HCT116 (cell line): ENCODE measurements around the gene PHGDH.

Source experiments
- CTCF ChIP-seq, 3 experiments: fragments of 200-600 bp in 1 of 3; sonication (generic) in 1 of 3; IDR thresholded peaks in 2 of 3; conservative IDR thresholded peaks in 1 of 3; 2 replicates each; pipeline ENCODE4 v1.5.1; 2012 to 2017; ENCODE audit warnings: low read depth in 2 of 3, low read length in 2 of 3, antibody characterized with exemption in 1 of 3, borderline replicate concordance in 1 of 3, control low read depth in 1 of 3, mild to moderate bottlenecking in 1 of 3, mixed read lengths in 1 of 3, mixed run types in 1 of 3, moderate library complexity in 1 of 3; ENCODE audit not compliant: insufficient read depth in 1 of 3
- JUND ChIP-seq: IDR thresholded peaks from 2 replicates; pipeline ENCODE4 v1.6.1; 2012
- POLR2A ChIP-seq: IDR thresholded peaks from 2 replicates; pipeline ENCODE4 v1.7.0; 2011; ENCODE audit warnings: borderline replicate concordance; ENCODE audit not compliant: insufficient read depth, insufficient read length; ENCODE audit errors: extremely low read depth
- POLR2AphosphoS5 ChIP-seq: IDR thresholded peaks from 2 replicates; pipeline ENCODE4 v1.6.1; 2011; ENCODE audit warnings: mild to moderate bottlenecking, low read depth, low read length, moderate library complexity
- TCF7L2 ChIP-seq: IDR thresholded peaks from 2 replicates; pipeline ENCODE4 v1.7.0; 2011; ENCODE audit warnings: borderline replicate concordance, inconsistent platforms; ENCODE audit not compliant: insufficient read depth, insufficient read length; ENCODE audit errors: extremely low read depth

GRCh38 chr1:119743308-119743707 lies 31.6 kb downstream of the PHGDH start:
- TF ChIP-seq CTCF (IDR thresholded peaks at IDR 0.05 in 2 of 3, conservative IDR thresholded peaks at IDR 0.05 in 1 of 3; ENCODE audit: borderline replicate concordance in 1 of 3, insufficient read depth in 1 of 3, low read depth in 2 of 3, low read length in 2 of 3) (no peak), POLR2A (no peak), POLR2AphosphoS5 (no peak), JUND (no peak), TCF7L2 (no peak)
